HepG2 (cell line): Measurements from ENCODE around the gene SP5. TPM values are rescaled to one million over a fixed set of nuclear protein-coding genes. Genes with fewer than 3 reads are reported as not detected.

Experiments used
- ATAC-seq: fragments of 200-7000 bp; cut with Tn5 transposase; 3 replicates; pipeline ENCODE4 v1.9.1; 2020; ENCODE audit warnings: mild to moderate bottlenecking, moderate library complexity
- BruUV-seq: library from RNA; stranded (reverse); fragments of 400-500 nt; replicated peaks from 2 replicates; lab custom pipeline; 2021; lab: Mats Ljungman, UMichigan
- CTCF ChIA-PET: fragments of 300-600 bp; formaldehyde crosslinking; extraction: SDS; loops from one replicate; lab custom pipeline; 2021; ENCODE audit warnings: low total read pairs, inconsistent platforms, low intra/inter-chr PET ratio; lab: Yijun Ruan, JAX
- POLR2A ChIA-PET: fragments of 350-600 bp; sonication (Branson Sonifier 250); formaldehyde crosslinking; loops from one replicate; lab custom pipeline; 2020; ENCODE audit warnings: antibody characterized with exemption, inconsistent platforms; lab: Yijun Ruan, JAX
- DNase-seq: peaks from one replicate; pipeline ENCODE4 v3.0.0-alpha.2; 2015; ENCODE audit warnings: low spot score
- FAIRE-seq: peaks from 3 replicates; lab custom pipeline; 2011; peaks lifted over from hg19 to GRCh38; lab: Jason Lieb, UNC
- H2AFZ ChIP-seq: one replicate; pipeline ENCODE4 v1.6.1; 2011; ENCODE audit warnings: low read length, inconsistent platforms
- H3K27ac ChIP-seq: fragments of 300-600 bp; 3 replicates; pipeline ENCODE4 v1.8.0; 2011; ENCODE audit warnings: mixed run types, mild to moderate bottlenecking, mixed read lengths, low read length, inconsistent platforms; ENCODE audit not compliant: insufficient read depth; ENCODE audit errors: extremely low read length
- H3K27me3 ChIP-seq, 2 experiments: fragments of 200-600 bp in 1 of 2; 2 replicates in 1 of 2; 3 replicates in 1 of 2; pipeline versions ENCODE4 v1.6.0 to v1.8.0; 2011; ENCODE audit warnings: low read length in 2 of 2, mild to moderate bottlenecking in 2 of 2, moderate library complexity in 2 of 2, inconsistent platforms in 1 of 2; ENCODE audit not compliant: insufficient read depth in 2 of 2, control insufficient read depth in 1 of 2
- H3K36me3 ChIP-seq, 2 experiments: fragments of 200-600 bp in 1 of 2; replicated peaks in 1 of 2; 2 replicates in 1 of 2; 3 replicates in 1 of 2; pipeline versions ENCODE4 v1.5.1 to v1.8.0; 2011; ENCODE audit warnings: low read length in 2 of 2, inconsistent platforms in 1 of 2; ENCODE audit not compliant: insufficient read depth in 2 of 2, control insufficient read depth in 1 of 2
- H3K4me1 ChIP-seq: 2 replicates; pipeline ENCODE4 v1.5.1; 2012; ENCODE audit warnings: low read length, inconsistent platforms; ENCODE audit not compliant: insufficient read depth
- H3K4me2 ChIP-seq: 2 replicates; pipeline ENCODE4 v1.6.0; 2011; ENCODE audit warnings: low read depth, low read length, inconsistent platforms
- H3K4me3 ChIP-seq, 3 experiments: fragments of 200-600 bp in 1 of 3; sonication (generic), shearing (Covaris generic) in 1 of 3; replicated peaks in 1 of 3; 2 replicates each; pipeline ENCODE4 v1.5.1; 2011 to 2016; ENCODE audit warnings: low read length in 3 of 3, inconsistent platforms in 2 of 3, low read depth in 2 of 3, mild to moderate bottlenecking in 2 of 3, control low read depth in 1 of 3, mixed read lengths in 1 of 3; ENCODE audit not compliant: insufficient read depth in 1 of 3
- H3K79me2 ChIP-seq: one replicate; pipeline ENCODE4 v1.6.1; 2011; ENCODE audit warnings: low read length, inconsistent platforms; ENCODE audit not compliant: insufficient read depth
- H3K9ac ChIP-seq: 2 replicates; pipeline ENCODE4 v1.6.0; 2011; ENCODE audit warnings: mild to moderate bottlenecking, low read depth, low read length, inconsistent platforms; ENCODE audit not compliant: insufficient read depth
- H3K9me3 ChIP-seq: 2 replicates; pipeline ENCODE4 v1.5.1; 2012; ENCODE audit warnings: mild to moderate bottlenecking, low read length
- H4K20me1 ChIP-seq: 2 replicates; pipeline ENCODE4 v1.6.0; 2011; ENCODE audit warnings: inconsistent platforms, mild to moderate bottlenecking, low read length, moderate library complexity; ENCODE audit not compliant: insufficient read depth
- DRAP1 ChIP-seq: IDR thresholded peaks from 2 replicates; pipeline ENCODE4 v1.6.1; 2016; ENCODE audit warnings: missing genetic modification reagents, missing compliant biosample characterization
- HES4 ChIP-seq: sonication (generic); formaldehyde crosslinking; IDR thresholded peaks from 2 replicates; pipeline ENCODE4 v1.9.0; 2021; ENCODE audit warnings: mild to moderate bottlenecking, missing genetic modification reagents, borderline replicate concordance
- MIER3 ChIP-seq: IDR thresholded peaks from 2 replicates; pipeline ENCODE4 v1.6.1; 2016; ENCODE audit warnings: missing compliant biosample characterization, borderline replicate concordance
- MIXL1 ChIP-seq: IDR thresholded peaks from 2 replicates; pipeline ENCODE4 v1.6.1; 2016
- RELA ChIP-seq: sonication (generic); formaldehyde crosslinking; IDR thresholded peaks from 2 replicates; pipeline ENCODE4 v1.4.0; 2020; ENCODE audit warnings: missing genetic modification reagents
- SRSF9 ChIP-seq: fragments of 200-400 bp; formaldehyde crosslinking; IDR thresholded peaks from 2 replicates; pipeline ENCODE4 v1.6.1; 2018; ENCODE audit warnings: borderline replicate concordance, mild to moderate bottlenecking, low read depth, low read length; ENCODE audit not compliant: insufficient read depth, poor library complexity, severe bottlenecking
- ZNF205 ChIP-seq: IDR thresholded peaks from 2 replicates; pipeline ENCODE4 v1.6.1; 2018; ENCODE audit warnings: missing biosample characterization, missing genetic modification reagents
- ZNF33B ChIP-seq: sonication (generic); formaldehyde crosslinking; IDR thresholded peaks from 2 replicates; pipeline ENCODE4 v1.5.1; 2020; ENCODE audit warnings: mild to moderate bottlenecking, missing genetic modification reagents
- ZNF382 ChIP-seq: sonication (generic); formaldehyde crosslinking; IDR thresholded peaks from 2 replicates; pipeline ENCODE4 v1.5.0; 2020; ENCODE audit warnings: missing genetic modification reagents, mild to moderate bottlenecking, borderline replicate concordance
- ZNF446 ChIP-seq: sonication (generic); formaldehyde crosslinking; IDR thresholded peaks from 2 replicates; pipeline ENCODE4 v1.5.0; 2020; ENCODE audit warnings: mild to moderate bottlenecking, missing genetic modification reagents
- ZNF512 ChIP-seq: sonication (generic); formaldehyde crosslinking; IDR thresholded peaks from 2 replicates; pipeline ENCODE4 v1.4.0; 2020; ENCODE audit warnings: mild to moderate bottlenecking, missing genetic modification reagents
- ZNF615 ChIP-seq: sonication (generic); formaldehyde crosslinking; IDR thresholded peaks from 2 replicates; pipeline ENCODE4 v1.5.0; 2020; ENCODE audit warnings: mild to moderate bottlenecking, missing genetic modification reagents, borderline replicate concordance
- ZNF75D ChIP-seq: sonication (generic); formaldehyde crosslinking; IDR thresholded peaks from 2 replicates; pipeline ENCODE4 v1.8.1; 2023; ENCODE audit warnings: missing genetic modification reagents, mild to moderate bottlenecking, borderline replicate concordance
- ZNF879 ChIP-seq: sonication (generic); formaldehyde crosslinking; IDR thresholded peaks from 2 replicates; pipeline ENCODE4 v1.8.1; 2023; ENCODE audit warnings: missing genetic modification reagents
- WGBS: methylation state at CpG from one replicate; pipeline ENCODE4 v1.1.6; 2017; ENCODE audit warnings: low lambda C conversion rate; 5-methylcytosine and 5-hydroxymethylcytosine counted together
- in situ Hi-C: cut with HindIII; loops from 2 replicates; pipeline ENCODE4 v1.10.0; 2017; ENCODE audit warnings: low pct_unique_long_range_greater_than_20kb; ENCODE audit not compliant: extremely low pct_ligation_motif_present
- intact Hi-C: fragments of 100-400 bp; cut with micrococcal nuclease; formaldehyde crosslinking; loops from one replicate; pipeline ENCODE4 v1.10.0; 2022; ENCODE audit not compliant: unreplicated experiment
- polyA plus RNA-seq, 8 experiments: library from polyadenylated mRNA; depleted of rRNA in 3 of 8; stranded (reverse) in 7 of 8; unstranded in 1 of 8; fragments of >200 nt; fragmentation: Illumina TruSeq in 4 of 8; extraction: Trizol in 4 of 8; gene quantifications; 2 replicates each; pipeline versions ENCODE4 v1.2.1 to v1.2.3, GENCODE V29; 2011 to 2016; ENCODE audit warnings: low read depth in 4 of 8, missing spikeins in 1 of 8, mixed read lengths in 1 of 8; ENCODE audit not compliant: insufficient read depth in 1 of 8
- total RNA-seq, 5 experiments: library from RNA; depleted of rRNA; stranded (reverse); fragments of >200 nt; fragmentation: Illumina TruSeq; extraction: Trizol; gene quantifications; 2 replicates each; pipeline ENCODE4 v1.2.3, GENCODE V29; 2016; ENCODE audit warnings: low read depth in 1 of 5
- TF ChIP-seq, protein P1 (sequence below): sonication (generic); formaldehyde crosslinking; IDR thresholded peaks from 2 replicates; pipeline ENCODE4 v1.4.0; 2020; ENCODE audit warnings: missing genetic modification reagents, borderline replicate concordance
- TF ChIP-seq, protein P2 (sequence below): sonication (generic); formaldehyde crosslinking; IDR thresholded peaks from 2 replicates; pipeline ENCODE4 v1.8.0; 2023; ENCODE audit warnings: mild to moderate bottlenecking, missing genetic modification reagents

The SP5 gene
- total and polyA plus RNA-seq, 2 of the 13 experiments (the other 11 are each of a cell fraction or from before 2014, with no cell fraction given) = 50.8 to 119 TPM

DNA sequence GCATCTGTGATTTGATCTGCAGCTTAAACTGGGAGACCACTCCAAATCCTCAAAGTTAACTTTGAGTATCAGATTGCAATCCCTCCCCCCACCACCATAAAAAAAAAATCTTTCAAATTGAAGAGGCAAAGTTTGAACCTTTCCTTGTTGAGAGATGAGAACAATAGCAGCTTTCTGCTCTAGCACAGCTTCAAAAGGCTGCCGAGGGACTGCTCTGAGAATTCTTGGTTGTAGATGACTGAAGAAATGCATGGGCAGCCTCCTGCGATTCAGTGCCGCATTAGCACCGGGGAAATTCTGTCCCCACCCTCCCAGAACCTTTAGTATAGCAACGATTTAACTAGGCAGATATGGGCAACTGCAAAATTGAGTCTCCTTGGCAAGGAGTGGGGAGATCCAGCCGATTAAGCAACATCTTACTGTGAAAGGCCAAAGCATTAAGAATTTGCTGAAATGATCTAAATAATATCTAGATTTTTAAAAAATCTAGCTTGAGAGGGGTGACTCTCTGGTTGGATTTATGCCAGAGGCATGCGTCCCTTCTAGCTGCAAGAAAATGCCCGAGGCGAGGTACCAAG is 3.9 kb upstream of the SP5 start:
- peak overlapping the region; percentile 95 to 99 (median 99) for H3K4me3 ChIP-seq
- H3K79me2 ChIP-seq = peaks cover 69% of the 10 kb centered on the region
- in situ Hi-C loops (loop anchor here (5.0 to 10.0 kb wide), 2 partner anchors 254 to 444 kb away; no protein-coding TSS in a partner anchor), intact Hi-C loops (loop anchor here (1.0 to 2.0 kb wide), 2 partner anchors 181 to 302 kb away; no protein-coding TSS in a partner anchor)
- no peak overlapping the region for H2AFZ ChIP-seq
- POLR2A ChIA-PET = interaction anchor here (0.8 to 7.9 kb wide), 18 partner anchors 8 to 723 kb away, joined by 3 to 123 read pairs (median 6); partner anchors contain the start of genes DCAF17, ERICH2, GORASP2 and METTL8
- H3K27ac ChIP-seq = peak overlapping the region; percentile 100
- H3K4me2 ChIP-seq = peak overlapping the region; percentile 100
- no peaks in the 10 kb centered on the region; a peak in 2 of 5 replicates for H3K36me3 ChIP-seq
- BruUV-seq = TSS peak; percentile 26
- H3K4me1 ChIP-seq = peaks cover 55% of the 10 kb centered on the region
- ATAC-seq = no peak
- no peak for FAIRE-seq
- CTCF ChIA-PET = interaction anchor here (1.4 kb wide), 1 partner anchor 102 kb away, joined by 3 read pairs; no protein-coding TSS in a partner anchor
- DNase-seq = peak; percentile 81
- H3K9me3 ChIP-seq = no peaks in the 10 kb centered on the region
- no peaks in the 10 kb centered on the region for H4K20me1 ChIP-seq
- peak overlapping the region; percentile 99 for H3K9ac ChIP-seq
- H3K27me3 ChIP-seq = no peaks in the 10 kb centered on the region; a peak in 1 of 5 replicates
- 0% methylated on average over 9 of the region's 9 CpGs for WGBS
- 0 out of 2 replicates have a peak, but pooled peaks have one; percentile 31 for TF ChIP-seq DRAP1 (CRISPR knock-in tag)
- 0 out of 2 replicates have a peak, but pooled peaks have one; percentile 29 for TF ChIP-seq ZNF615
- TF ChIP-seq MIXL1 (CRISPR knock-in tag) = no peak
- TF ChIP-seq ZNF33B (CRISPR knock-in tag) = 0 out of 2 replicates have a peak, but pooled peaks have one; percentile 46
- TF ChIP-seq HES4 = no peak
- 0 out of 2 replicates have a peak, but pooled peaks have one; percentile 14 for TF ChIP-seq MIER3
- TF ChIP-seq SRSF9 = no peak
- TF ChIP-seq, protein P1, sequence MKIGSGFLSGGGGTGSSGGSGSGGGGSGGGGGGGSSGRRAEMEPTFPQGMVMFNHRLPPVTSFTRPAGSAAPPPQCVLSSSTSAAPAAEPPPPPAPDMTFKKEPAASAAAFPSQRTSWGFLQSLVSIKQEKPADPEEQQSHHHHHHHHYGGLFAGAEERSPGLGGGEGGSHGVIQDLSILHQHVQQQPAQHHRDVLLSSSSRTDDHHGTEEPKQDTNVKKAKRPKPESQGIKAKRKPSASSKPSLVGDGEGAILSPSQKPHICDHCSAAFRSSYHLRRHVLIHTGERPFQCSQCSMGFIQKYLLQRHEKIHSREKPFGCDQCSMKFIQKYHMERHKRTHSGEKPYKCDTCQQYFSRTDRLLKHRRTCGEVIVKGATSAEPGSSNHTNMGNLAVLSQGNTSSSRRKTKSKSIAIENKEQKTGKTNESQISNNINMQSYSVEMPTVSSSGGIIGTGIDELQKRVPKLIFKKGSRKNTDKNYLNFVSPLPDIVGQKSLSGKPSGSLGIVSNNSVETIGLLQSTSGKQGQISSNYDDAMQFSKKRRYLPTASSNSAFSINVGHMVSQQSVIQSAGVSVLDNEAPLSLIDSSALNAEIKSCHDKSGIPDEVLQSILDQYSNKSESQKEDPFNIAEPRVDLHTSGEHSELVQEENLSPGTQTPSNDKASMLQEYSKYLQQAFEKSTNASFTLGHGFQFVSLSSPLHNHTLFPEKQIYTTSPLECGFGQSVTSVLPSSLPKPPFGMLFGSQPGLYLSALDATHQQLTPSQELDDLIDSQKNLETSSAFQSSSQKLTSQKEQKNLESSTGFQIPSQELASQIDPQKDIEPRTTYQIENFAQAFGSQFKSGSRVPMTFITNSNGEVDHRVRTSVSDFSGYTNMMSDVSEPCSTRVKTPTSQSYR (CRISPR knock-in tag) = peak; percentile 28; the same call in 1 of the 2 replicates
- no peak for TF ChIP-seq ZNF512 (CRISPR knock-in tag)
- TF ChIP-seq ZNF446 = no peak
- TF ChIP-seq ZNF75D (CRISPR knock-in tag) = no peak
- TF ChIP-seq, protein P2, sequence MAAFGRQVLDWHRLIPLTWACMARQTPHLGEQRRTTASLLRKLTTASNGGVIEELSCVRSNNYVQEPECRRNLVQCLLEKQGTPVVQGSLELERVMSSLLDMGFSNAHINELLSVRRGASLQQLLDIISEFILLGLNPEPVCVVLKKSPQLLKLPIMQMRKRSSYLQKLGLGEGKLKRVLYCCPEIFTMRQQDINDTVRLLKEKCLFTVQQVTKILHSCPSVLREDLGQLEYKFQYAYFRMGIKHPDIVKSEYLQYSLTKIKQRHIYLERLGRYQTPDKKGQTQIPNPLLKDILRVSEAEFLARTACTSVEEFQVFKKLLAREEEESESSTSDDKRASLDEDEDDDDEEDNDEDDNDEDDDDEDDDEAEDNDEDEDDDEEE (CRISPR knock-in tag) = no peak
- TF ChIP-seq ZNF382 = no peak
- no peak for TF ChIP-seq ZNF205 (CRISPR knock-in tag)
- 0 out of 2 replicates have a peak, but pooled peaks have one; percentile 11 for TF ChIP-seq RELA (CRISPR knock-in tag)
- TF ChIP-seq ZNF879 = no peak
